Erythroblast (primary cell): ENCODE data around the gene SLC12A2.

Experiments used
- GATA1 ChIP-seq: IDR thresholded peaks from 2 replicates; pipeline ENCODE4 v1.6.1; 2011; ENCODE audit warnings: low read depth, mild to moderate bottlenecking, control low read depth, low read length, moderate library complexity
- POLR2A ChIP-seq: IDR thresholded peaks from 2 replicates; pipeline ENCODE4 v1.6.1; 2011; ENCODE audit warnings: mild to moderate bottlenecking, low read length

DNA sequence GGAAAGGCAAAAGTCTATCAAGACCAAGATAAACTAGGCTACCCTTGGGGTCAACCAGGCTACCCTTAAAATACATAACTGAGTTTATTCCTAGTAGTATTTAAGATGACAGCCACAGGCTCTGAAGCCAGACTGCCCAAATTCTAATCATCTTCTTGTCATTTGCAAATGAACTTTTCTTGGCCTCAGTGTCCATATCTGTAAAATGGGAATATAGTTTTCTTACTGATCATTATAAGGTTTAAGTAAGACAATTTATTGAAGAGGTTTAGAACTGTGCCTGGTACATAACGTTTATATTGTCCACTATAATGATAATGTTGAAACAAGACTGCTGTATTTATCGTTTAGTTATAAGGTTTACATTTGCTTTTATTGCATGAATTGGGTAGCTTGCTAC is 112.5 kb downstream of the SLC12A2 start:
- TF ChIP-seq POLR2A (no peak), GATA1 (no peak)
